DOHH2 (cell line): ENCODE measurements around the gene AQP11.

ENCODE experiments used
- H3F3A ChIP-seq: fragments of 200-600 bp; sonication (generic), shearing (Covaris generic); 2 replicates; pipeline ENCODE4 v1.6.0; 2016; ENCODE audit warnings: antibody characterized with exemption, mild to moderate bottlenecking; ENCODE audit not compliant: control insufficient read depth, insufficient read depth
- H3K27ac ChIP-seq: fragments of 200-600 bp; sonication (generic); 2 replicates; pipeline ENCODE4 v1.5.1; 2014; ENCODE audit warnings: low read depth, mild to moderate bottlenecking, low read length, moderate library complexity
- H3K27me3 ChIP-seq: fragments of 200-600 bp; sonication (generic); 2 replicates; pipeline ENCODE4 v1.6.1; 2014; ENCODE audit warnings: mild to moderate bottlenecking, low read length, mixed read lengths; ENCODE audit not compliant: control insufficient read depth
- H3K36me3 ChIP-seq: fragments of 200-600 bp; sonication (generic); 2 replicates; pipeline ENCODE4 v1.6.1; 2014; ENCODE audit warnings: mild to moderate bottlenecking, low read length, moderate library complexity, mixed read lengths; ENCODE audit not compliant: control insufficient read depth
- H3K4me1 ChIP-seq: fragments of 200-600 bp; sonication (generic); 2 replicates; pipeline ENCODE4 v1.6.1; 2014; ENCODE audit warnings: mild to moderate bottlenecking, low read length, mixed read lengths; ENCODE audit not compliant: control insufficient read depth
- H3K4me2 ChIP-seq: fragments of 200-600 bp; sonication (generic); 2 replicates; pipeline ENCODE4 v1.6.0; 2014; ENCODE audit warnings: mild to moderate bottlenecking, low read length, moderate library complexity
- H3K4me3 ChIP-seq: fragments of 200-600 bp; sonication (generic); 2 replicates; pipeline ENCODE4 v1.5.1; 2014; ENCODE audit warnings: mild to moderate bottlenecking, low read length, mixed read lengths
- H3K79me2 ChIP-seq: fragments of 200-600 bp; sonication (generic); 2 replicates; pipeline ENCODE4 v1.6.1; 2014; ENCODE audit warnings: mild to moderate bottlenecking, low read length, mixed read lengths; ENCODE audit not compliant: control insufficient read depth
- H3K9me2 ChIP-seq: fragments of 200-600 bp; sonication (generic); replicated peaks from 2 replicates; pipeline ENCODE4 v1.6.1; 2014; ENCODE audit warnings: mild to moderate bottlenecking, low read length, mixed read lengths; ENCODE audit not compliant: control insufficient read depth
- H3K9me3 ChIP-seq: fragments of 200-600 bp; sonication (generic); 2 replicates; pipeline ENCODE4 v1.6.1; 2014; ENCODE audit warnings: antibody characterized with exemption, low read length, mixed read lengths; ENCODE audit not compliant: control insufficient read depth, insufficient read depth
- H4K20me1 ChIP-seq: fragments of 200-600 bp; sonication (generic); 2 replicates; pipeline ENCODE4 v1.6.0; 2014; ENCODE audit warnings: low read depth, mild to moderate bottlenecking, antibody characterized with exemption, low read length, moderate library complexity; ENCODE audit not compliant: control insufficient read depth, insufficient read depth
- EZH2phosphoT487 ChIP-seq: fragments of 200-600 bp; sonication (generic); IDR thresholded peaks from 2 replicates; pipeline ENCODE4 v1.6.1; 2017; ENCODE audit warnings: borderline replicate concordance, mild to moderate bottlenecking, antibody characterized with exemption, low read length, moderate library complexity, mixed read lengths
- TF ChIP-seq, protein P1 (sequence below): fragments of 200-600 bp; sonication (generic); IDR thresholded peaks from one replicate; pipeline ENCODE4 v1.5.1; 2014; ENCODE audit warnings: antibody characterized with exemption, mild to moderate bottlenecking, low read depth, low read length; ENCODE audit not compliant: poor library complexity, severe bottlenecking

The AQP11 gene

DNA sequence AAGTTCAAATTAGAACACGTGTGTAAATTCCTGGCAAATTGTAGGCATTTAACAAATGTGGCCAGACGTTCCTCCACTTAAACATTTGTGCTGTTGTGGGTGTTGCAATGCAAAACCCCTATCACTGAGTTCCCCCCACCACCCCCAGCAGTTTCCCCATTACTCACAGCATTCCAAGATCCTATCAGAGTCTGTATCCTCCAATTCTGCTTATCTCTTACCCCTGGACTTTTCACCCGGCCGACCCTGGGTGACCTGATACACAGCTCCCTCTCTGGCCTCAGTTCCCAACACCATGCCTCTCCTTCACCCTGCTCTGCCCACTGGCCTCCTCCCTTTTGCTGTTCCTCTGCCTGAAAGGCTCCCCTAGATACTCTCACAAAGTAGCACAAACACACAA, 31.4 kb upstream of the AQP11 start:
- H3K9me3 ChIP-seq: no peaks in the 10 kb centered on the region; the same call in 1 of the 2 replicates
- no peaks in the 10 kb centered on the region for H4K20me1 ChIP-seq
- no peaks in the 10 kb centered on the region for H3K9me2 ChIP-seq
- no peaks in the 10 kb centered on the region for H3K79me2 ChIP-seq
- no peak overlapping the region for H3K4me3 ChIP-seq
- H3K4me2 ChIP-seq: no peak overlapping the region
- no peaks in the 10 kb centered on the region for H3F3A ChIP-seq
- no peaks in the 10 kb centered on the region for H3K4me1 ChIP-seq
- TF ChIP-seq, protein P1, sequence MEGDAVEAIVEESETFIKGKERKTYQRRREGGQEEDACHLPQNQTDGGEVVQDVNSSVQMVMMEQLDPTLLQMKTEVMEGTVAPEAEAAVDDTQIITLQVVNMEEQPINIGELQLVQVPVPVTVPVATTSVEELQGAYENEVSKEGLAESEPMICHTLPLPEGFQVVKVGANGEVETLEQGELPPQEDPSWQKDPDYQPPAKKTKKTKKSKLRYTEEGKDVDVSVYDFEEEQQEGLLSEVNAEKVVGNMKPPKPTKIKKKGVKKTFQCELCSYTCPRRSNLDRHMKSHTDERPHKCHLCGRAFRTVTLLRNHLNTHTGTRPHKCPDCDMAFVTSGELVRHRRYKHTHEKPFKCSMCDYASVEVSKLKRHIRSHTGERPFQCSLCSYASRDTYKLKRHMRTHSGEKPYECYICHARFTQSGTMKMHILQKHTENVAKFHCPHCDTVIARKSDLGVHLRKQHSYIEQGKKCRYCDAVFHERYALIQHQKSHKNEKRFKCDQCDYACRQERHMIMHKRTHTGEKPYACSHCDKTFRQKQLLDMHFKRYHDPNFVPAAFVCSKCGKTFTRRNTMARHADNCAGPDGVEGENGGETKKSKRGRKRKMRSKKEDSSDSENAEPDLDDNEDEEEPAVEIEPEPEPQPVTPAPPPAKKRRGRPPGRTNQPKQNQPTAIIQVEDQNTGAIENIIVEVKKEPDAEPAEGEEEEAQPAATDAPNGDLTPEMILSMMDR: no peak
- no peak for TF ChIP-seq EZH2phosphoT487
- 0 out of 2 replicates have a peak, but pooled peaks cover 3% of the 10 kb centered on the region for H3K27me3 ChIP-seq
- no peaks in the 10 kb centered on the region for H3K36me3 ChIP-seq
- H3K27ac ChIP-seq: no peak overlapping the region

DNA sequence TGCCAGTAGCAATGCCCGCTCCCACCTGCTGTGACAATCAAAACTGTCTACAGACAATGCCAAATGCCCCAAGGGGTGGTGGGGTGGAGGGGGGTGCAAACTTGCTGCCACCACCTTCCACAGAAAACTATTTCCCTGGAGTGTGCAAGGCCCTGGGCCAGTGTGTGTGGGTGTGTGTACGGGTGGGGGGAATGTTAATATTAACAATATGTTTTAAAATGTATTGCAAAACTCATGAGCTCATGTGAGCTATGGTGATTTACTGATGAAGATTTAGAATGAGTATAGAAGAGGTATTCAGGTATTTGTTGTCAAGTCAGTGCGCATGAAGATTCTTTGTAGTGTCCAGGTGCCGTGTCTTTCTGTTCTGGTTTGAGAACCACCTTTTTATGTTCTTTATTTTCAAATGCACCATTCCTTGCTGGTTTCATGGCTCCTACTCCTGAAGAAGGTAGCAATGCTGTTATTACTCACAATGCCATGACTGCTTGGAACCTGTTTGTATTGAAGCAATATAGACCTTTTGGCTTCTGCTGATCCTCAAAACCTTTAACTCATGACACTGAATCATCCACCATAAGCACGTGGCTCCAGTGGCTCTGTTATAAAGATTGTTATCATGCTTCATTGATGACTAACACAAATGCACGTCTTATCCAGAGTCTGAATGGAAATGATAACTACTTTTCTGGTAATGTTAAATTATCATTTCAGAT, 29.9 kb upstream of the AQP11 start:
- Histone ChIP-seq H3K27me3 (peaks cover 7% of the 10 kb centered on the region; the same call in 1 of the 2 replicates), H3K36me3 (no peaks in the 10 kb centered on the region), H3K4me3 (no peak overlapping the region), H3K79me2 (no peaks in the 10 kb centered on the region), H4K20me1 (no peaks in the 10 kb centered on the region), H3F3A (no peaks in the 10 kb centered on the region), H3K9me2 (no peaks in the 10 kb centered on the region), H3K4me2 (no peak overlapping the region), H3K27ac (no peak overlapping the region), H3K9me3 (no peaks in the 10 kb centered on the region), H3K4me1 (no peaks in the 10 kb centered on the region)
- TF ChIP-seq EZH2phosphoT487: no peak
- TF ChIP-seq, protein P1: no peak

DNA sequence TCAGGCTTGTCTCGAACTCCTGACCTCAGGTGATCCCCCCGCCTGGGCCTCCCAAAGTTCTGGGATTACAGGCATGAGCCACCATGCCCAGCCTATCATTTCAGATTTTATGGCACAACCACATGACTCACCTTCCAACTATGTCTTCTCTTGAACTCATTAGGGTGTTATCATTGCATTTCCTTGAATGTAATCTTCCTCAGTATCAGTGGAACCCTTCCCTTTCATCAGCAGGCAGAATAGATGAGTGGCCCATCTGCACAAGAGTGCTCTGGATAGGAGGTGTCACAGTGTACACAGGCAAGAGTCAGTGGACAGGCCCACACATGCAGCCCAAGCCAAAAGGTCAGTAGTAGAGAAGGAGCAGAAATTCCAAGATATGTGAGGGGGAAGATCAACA, 29.1 kb upstream of the AQP11 start:
- no peak overlapping the region for H3K27ac ChIP-seq
- peaks cover 7% of the 10 kb centered on the region; the same call in 1 of the 2 replicates for H3K27me3 ChIP-seq
- TF ChIP-seq EZH2phosphoT487: no peak
- TF ChIP-seq, protein P1: no peak
- H3K79me2 ChIP-seq: no peaks in the 10 kb centered on the region
- no peaks in the 10 kb centered on the region for H3K36me3 ChIP-seq
- H4K20me1 ChIP-seq: no peaks in the 10 kb centered on the region
- H3K4me2 ChIP-seq: no peak overlapping the region
- H3K9me3 ChIP-seq: no peaks in the 10 kb centered on the region
- no peaks in the 10 kb centered on the region for H3F3A ChIP-seq
- no peaks in the 10 kb centered on the region for H3K9me2 ChIP-seq
- H3K4me3 ChIP-seq: no peak overlapping the region
- H3K4me1 ChIP-seq: no peaks in the 10 kb centered on the region
